T follicular helper cell (primary cell): ENCODE measurements around the gene MERTK.
"Not testable (repeated sequence)": the region's sequence is repeated elsewhere in the genome, so short reads cannot be mapped to it uniquely, and the experiment has no call there.

Source experiments
- DNase-seq: peaks from one replicate; pipeline ENCODE4 v3.0.0-alpha.2; 2020; ENCODE audit warnings: low read depth

MERTK gene

DNA sequence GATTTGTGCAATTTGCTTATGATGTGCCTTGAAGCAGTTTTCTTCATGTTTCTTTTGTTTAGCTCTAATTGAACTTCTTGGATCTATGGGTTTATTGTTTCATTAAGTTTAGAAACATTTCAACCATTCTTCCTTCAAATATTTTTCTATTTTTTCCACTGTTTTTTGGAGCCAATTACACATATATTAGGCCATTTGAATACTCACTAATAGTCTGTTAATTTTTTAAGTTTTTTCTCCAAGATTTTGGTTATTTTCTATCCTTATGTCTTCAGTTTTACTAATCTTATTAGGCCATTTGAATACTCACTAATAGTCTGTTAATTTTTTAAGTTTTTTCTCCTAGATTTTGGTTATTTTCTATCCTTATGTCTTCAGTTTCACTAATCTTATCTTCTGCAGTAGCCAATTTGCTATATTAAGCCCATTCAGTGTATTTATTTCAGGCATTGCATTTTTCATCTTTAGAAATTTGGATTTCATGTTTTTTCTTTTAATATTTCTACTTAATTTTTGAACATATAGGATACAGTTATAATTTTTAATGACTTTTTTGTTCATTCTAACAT, 147.1 kb downstream of the MERTK start:
- no peak for DNase-seq

GRCh38 chr2:112046231-112046630, 147.8 kb downstream of the MERTK start:
- DNase-seq = no peak

- DNase-seq = no peak
These were observed 149.3 kb downstream of the MERTK start for GRCh38 chr2:112047537-112048235.

DNA sequence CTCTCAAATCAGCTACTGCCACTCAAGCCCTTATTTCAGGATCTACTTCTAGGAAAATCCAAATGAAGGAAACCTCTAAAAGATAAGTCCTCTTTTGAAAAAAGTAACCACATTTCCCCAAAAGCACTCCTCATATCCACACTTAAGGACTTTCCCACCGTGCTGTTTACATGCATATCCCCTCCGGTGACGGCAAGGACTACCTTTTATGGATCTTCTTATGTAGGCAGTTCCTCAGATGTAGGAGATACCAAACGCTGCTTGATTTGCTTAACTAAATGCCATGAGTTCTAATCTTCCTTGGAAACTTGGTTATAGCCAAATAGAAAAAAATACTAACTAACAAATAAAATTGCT, 149.8 kb downstream of the MERTK start:
- DNase-seq = no peak

DNA sequence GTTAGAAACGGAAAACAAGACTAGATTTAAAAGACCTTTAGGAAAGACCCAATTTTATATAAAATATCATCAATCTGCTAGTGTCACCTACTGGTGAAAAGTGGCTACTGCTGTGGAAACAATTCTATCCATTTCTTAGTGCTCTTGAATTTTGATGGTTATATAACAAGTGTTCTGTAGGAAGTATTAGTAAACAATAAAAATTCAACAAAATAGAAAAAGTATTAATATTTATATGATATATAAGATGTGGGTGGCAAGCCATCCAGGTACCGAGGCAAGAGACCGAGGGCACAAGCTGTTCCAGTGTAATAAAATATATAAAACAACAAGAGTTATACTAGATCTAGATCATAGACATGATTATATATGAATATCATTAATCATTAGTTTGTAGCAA, 150.5 kb downstream of the MERTK start:
- peak; percentile 14 for DNase-seq

GRCh38 chr2:112050316-112050715, 151.9 kb downstream of the MERTK start:
- no peak for DNase-seq

GRCh38 chr2:112053917-112054846, 155.8 kb downstream of the MERTK start:
- DNase-seq = peak; percentile 97

DNA sequence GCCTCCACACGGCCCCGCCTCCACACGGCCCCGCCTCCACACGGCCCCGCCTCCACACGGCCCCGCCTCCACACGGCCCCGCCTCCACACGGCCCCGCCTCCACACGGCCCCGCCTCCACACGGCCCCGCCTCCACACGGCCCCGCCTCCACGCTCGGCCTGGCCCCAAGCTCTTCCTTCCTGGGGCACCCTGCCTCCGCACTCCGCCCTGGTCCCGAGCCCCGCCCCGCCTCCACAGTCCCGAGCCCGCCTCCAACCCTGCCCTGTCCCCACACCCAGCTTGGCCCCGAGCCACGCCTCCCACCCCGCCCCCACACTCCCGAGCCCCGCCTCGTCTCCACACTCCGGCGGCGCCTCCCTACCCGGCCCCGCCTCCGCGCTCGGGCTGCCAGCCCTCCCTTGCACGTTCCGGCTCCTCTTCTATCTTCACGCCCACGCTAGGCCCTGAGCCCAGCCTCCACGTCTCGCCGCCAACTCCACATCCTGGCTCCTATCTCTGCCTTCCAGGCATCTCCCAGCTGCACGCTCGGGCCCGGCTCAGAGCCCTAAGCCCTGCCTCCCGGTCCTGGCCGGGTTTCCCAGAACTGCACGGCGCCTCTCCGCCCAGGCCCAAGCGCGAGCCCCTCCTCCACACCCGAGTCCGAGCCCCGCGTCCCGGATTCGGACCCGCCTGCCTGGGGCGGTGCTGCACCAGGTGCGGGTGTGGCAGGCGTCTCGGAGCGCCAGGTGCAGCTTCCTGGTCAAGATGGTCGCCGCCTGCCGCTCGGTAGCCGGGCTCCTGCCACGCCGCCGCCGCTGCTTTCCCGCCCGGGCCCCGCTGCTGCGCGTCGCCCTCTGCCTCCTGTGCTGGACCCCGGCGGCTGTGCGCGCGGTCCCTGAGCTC, 156.7 kb downstream of the MERTK start, which contains the start of gene TMEM87B:
TMEM87B (plus strand) TSS at position 423 of the 883 bp plus-strand sequence; CDS start at position 746, 323 bp downstream.
- DNase-seq = peak; percentile 98

DNA sequence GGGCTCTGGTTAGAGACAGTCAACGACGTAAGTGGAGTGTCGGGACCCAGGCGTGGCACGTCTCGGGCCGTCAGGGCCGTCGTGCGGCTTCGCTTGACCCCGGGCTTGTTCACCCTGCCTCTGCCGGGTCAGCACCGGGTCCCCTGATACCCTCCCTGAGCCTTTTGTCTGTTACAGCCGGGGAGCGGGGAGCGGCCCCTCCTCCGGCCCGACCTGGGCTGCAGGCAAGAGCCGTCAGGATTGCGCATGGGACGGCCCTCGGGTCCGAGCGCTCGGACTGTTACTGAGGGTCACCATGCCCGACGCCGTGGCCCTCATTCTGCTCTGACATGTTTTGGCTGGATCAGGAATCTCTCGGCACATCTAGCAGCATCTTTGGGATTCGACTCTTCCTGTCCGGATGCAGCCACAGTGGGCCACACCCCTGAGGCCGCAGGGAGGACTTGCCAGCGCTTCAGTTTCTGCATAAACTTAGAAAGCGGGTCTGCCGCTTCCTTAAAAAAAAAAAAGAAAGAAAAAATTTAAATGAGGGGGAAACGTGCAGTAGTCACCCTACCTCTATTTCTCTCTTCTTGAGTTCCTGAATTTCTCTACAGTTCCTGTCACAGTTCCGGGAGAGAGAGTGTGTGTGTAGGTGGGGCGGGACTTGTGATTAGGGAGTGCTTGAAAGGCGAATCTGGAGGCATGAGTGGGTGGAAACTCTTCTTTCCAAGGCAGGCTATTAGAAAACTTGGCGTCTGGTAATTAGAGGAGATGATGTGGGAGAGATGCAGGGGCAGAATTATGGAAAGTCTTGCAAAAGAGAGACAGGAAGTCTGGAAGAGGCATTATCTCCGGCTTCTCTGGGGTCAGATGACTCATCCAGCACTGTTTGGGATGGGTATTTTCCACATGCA, 157.6 kb downstream of the MERTK start:
- peak; percentile 3 for DNase-seq

DNA sequence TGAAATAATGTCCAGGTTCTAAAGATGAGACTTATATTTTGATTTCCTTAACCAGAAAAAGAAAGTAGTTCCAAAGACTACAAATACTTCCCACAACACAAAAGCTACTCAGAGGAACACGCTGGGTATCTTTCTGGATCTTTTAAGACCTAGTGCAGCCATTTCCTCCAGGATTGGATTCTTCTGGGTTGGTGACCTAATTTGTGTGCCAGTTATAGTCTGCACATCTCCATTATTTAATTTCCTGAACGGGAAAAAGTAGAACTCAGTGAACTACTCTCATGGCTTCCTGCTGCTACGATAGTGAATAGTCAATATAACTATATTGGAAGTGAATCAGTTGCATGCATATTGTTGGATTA, 158.2 kb downstream of the MERTK start:
- no peak for DNase-seq

DNA sequence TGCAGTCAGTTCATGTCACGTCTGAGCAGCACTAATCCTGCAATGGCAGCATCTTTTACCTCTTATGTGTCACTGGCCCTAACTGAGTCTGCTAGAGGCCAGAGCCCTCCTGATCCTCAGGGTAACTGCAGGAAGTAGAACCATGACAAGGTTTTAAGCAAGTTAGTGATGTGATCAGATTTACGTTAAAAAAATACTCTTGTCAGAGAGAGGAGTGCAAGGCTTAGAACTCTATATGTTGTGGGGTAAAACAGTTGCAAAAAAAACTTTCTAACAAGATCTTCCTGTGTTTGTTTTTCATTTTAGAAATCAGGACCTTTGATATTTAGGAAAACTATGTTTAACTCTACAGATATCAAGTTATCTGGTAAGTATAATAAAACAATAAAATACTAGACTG, 161.3 kb downstream of the MERTK start:
- no peak for DNase-seq

- no peak for DNase-seq
These were observed 162.9 kb downstream of the MERTK start for GRCh38 chr2:112061299-112061698.

DNA sequence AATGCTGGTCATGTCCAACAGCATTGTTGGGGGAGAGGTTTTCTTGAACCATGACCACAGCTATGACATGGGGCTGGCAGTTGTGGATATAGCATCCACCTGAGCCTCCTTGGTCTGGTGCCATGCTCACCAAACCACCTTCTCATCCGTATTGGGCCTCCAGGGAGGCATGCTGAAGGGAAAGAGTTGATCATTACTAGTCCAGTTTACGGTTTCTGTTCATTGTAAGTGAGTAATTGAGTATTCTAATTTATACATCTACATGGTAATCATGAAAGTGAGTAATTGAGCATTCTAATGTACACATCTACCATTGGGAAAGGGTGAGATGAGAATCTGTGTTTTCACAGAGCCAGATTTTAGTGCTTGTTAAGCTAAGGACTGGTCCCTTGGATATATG, 163.4 kb downstream of the MERTK start:
- no peak for DNase-seq

- DNase-seq = no peak
These were observed 164.5 kb downstream of the MERTK start for GRCh38 chr2:112062894-112063293.

GRCh38 chr2:112065486-112065885, 167.1 kb downstream of the MERTK start:
- no peak for DNase-seq

- DNase-seq = no peak
These were observed 167.6 kb downstream of the MERTK start for GRCh38 chr2:112065966-112066365.

DNA sequence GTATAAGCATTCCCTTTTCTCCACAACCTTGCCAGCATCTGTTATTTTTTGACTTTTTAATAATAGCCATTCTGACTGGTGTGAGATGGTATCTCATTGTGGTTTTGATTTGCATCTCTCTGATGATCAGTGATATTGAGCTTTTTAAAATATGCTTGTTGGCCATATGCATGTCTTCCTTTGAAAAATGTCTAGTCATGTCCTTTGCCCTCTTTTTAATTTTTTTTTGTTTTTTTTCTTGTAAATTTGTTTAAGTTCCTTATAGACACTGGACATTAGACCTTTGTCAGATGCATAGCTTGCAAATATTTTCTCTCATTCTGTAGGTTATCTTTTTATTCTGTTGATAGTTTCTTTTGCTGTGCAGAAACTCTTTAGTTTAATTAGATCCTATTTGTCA, 171.4 kb downstream of the MERTK start:
- DNase-seq = not testable (repeated sequence)

DNA sequence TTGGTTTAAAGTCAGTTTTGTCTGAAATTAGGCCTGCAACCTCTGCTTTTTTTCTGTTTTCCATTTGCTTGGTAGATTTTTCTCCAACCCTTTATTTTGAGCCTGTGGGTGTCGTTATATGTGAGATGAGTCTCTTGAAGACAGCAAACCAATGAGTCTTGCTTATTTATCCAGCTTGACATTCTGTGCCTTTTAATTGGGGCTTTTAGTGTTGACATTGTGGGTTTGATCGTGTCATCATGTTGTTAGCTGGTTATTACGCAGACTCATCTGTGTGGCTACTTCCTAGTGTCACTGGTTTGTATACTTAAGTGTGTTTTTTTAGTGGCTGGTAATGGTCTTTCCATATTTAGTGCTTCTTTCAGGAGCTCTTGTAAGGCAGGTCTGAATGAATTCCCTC, 175.5 kb downstream of the MERTK start:
- DNase-seq = no peak

GRCh38 chr2:112074506-112074905, 176.1 kb downstream of the MERTK start:
- no peak for DNase-seq

- no peak for DNase-seq
These were observed 177.3 kb downstream of the MERTK start for GRCh38 chr2:112075490-112076260.
